ENCODE measurements around the gene MARVELD1.

MARVELD1 gene

GRCh38 chr10:97726636-97727178 is 13.2 kb downstream of the MARVELD1 start:
- no peak overlapping the region for H3K4me3 ChIP-seq (ENCODE audit: low read depth, low read length, poor library complexity, severe bottlenecking)
- no peaks in the 10 kb centered on the region for H4K20me1 ChIP-seq (ENCODE audit: insufficient read depth, low read length)
- no peaks in the 10 kb centered on the region for H3K9me2 ChIP-seq (ENCODE audit: low read depth, low read length)
- H3F3A ChIP-seq (ENCODE audit: insufficient read depth, low read length) = no peaks in the 10 kb centered on the region
- TF ChIP-seq CTCF (IDR thresholded peaks at IDR 0.05; ENCODE audit: low read length) (no peak), EZH2 (IDR thresholded peaks at IDR 0.05; ENCODE audit: borderline replicate concordance, low read length) (no peak)
- H3K36me3 ChIP-seq (ENCODE audit: insufficient read depth, low read length) = no peaks in the 10 kb centered on the region
- H3K9ac ChIP-seq (ENCODE audit: low read length) = no peak overlapping the region
- H3K9me3 ChIP-seq (ENCODE audit: low read length) = no peaks in the 10 kb centered on the region
- no peaks in the 10 kb centered on the region for H3K79me2 ChIP-seq (ENCODE audit: insufficient read depth, low read length)
- H3K4me2 ChIP-seq (ENCODE audit: low read length) = no peak overlapping the region
- H3K4me1 ChIP-seq (ENCODE audit: insufficient read depth, low read length, severe bottlenecking) = no peaks in the 10 kb centered on the region
- no peak overlapping the region for H3K27ac ChIP-seq (ENCODE audit: low read depth, low read length, poor library complexity, severe bottlenecking)
- no peak overlapping the region for H2AFZ ChIP-seq (ENCODE audit: low read length)
- H3K27me3 ChIP-seq (ENCODE audit: insufficient read depth, low read length) = no peaks in the 10 kb centered on the region

GRCh38 chr10:97729014-97729413 is 15.5 kb downstream of the MARVELD1 start:
- Histone ChIP-seq H3K4me3 (ENCODE audit: low read depth, low read length, poor library complexity, severe bottlenecking) (no peak overlapping the region), H3K36me3 (ENCODE audit: insufficient read depth, low read length) (no peaks in the 10 kb centered on the region), H3K27me3 (ENCODE audit: insufficient read depth, low read length) (no peaks in the 10 kb centered on the region), H3K79me2 (ENCODE audit: insufficient read depth, low read length) (no peaks in the 10 kb centered on the region), H3K9me2 (ENCODE audit: low read depth, low read length) (no peaks in the 10 kb centered on the region), H3K4me2 (ENCODE audit: low read length) (no peak overlapping the region), H3F3A (ENCODE audit: insufficient read depth, low read length) (no peaks in the 10 kb centered on the region), H3K4me1 (ENCODE audit: insufficient read depth, low read length, severe bottlenecking) (no peaks in the 10 kb centered on the region), H3K27ac (ENCODE audit: low read depth, low read length, poor library complexity, severe bottlenecking) (no peak overlapping the region), H2AFZ (ENCODE audit: low read length) (no peak overlapping the region), H4K20me1 (ENCODE audit: insufficient read depth, low read length) (no peaks in the 10 kb centered on the region), H3K9ac (ENCODE audit: low read length) (no peak overlapping the region), H3K9me3 (ENCODE audit: low read length) (no peaks in the 10 kb centered on the region)
- TF ChIP-seq CTCF (IDR thresholded peaks at IDR 0.05; ENCODE audit: low read length) = no peak
- no peak for TF ChIP-seq EZH2 (IDR thresholded peaks at IDR 0.05; ENCODE audit: borderline replicate concordance, low read length)

- Histone ChIP-seq H3K4me2 (ENCODE audit: low read length) (no peak overlapping the region), H3K79me2 (ENCODE audit: insufficient read depth, low read length) (no peaks in the 10 kb centered on the region), H4K20me1 (ENCODE audit: insufficient read depth, low read length) (no peaks in the 10 kb centered on the region), H3K9me3 (ENCODE audit: low read length) (no peaks in the 10 kb centered on the region), H3K27me3 (ENCODE audit: insufficient read depth, low read length) (no peaks in the 10 kb centered on the region), H3K4me3 (ENCODE audit: low read depth, low read length, poor library complexity, severe bottlenecking) (no peak overlapping the region), H3K9ac (ENCODE audit: low read length) (no peak overlapping the region), H3K4me1 (ENCODE audit: insufficient read depth, low read length, severe bottlenecking) (peaks cover 5% of the 10 kb centered on the region), H2AFZ (ENCODE audit: low read length) (no peak overlapping the region), H3K9me2 (ENCODE audit: low read depth, low read length) (no peaks in the 10 kb centered on the region), H3F3A (ENCODE audit: insufficient read depth, low read length) (no peaks in the 10 kb centered on the region), H3K27ac (ENCODE audit: low read depth, low read length, poor library complexity, severe bottlenecking) (no peak overlapping the region), H3K36me3 (ENCODE audit: insufficient read depth, low read length) (no peaks in the 10 kb centered on the region; the same call in 1 of the 2 replicates)
- TF ChIP-seq EZH2 (IDR thresholded peaks at IDR 0.05; ENCODE audit: borderline replicate concordance, low read length) (no peak), CTCF (IDR thresholded peaks at IDR 0.05; ENCODE audit: low read length) (peak; percentile 56; the same call in 1 of the 2 replicates)
Measured at GRCh38 chr10:97731346-97732051, 18.0 kb downstream of the MARVELD1 start.
